ENCODE measurements around the gene IL17RB. TPM values are rescaled to one million over a fixed set of nuclear protein-coding genes. Genes with fewer than 3 reads are reported as not detected.

IL17RB gene, protein sequence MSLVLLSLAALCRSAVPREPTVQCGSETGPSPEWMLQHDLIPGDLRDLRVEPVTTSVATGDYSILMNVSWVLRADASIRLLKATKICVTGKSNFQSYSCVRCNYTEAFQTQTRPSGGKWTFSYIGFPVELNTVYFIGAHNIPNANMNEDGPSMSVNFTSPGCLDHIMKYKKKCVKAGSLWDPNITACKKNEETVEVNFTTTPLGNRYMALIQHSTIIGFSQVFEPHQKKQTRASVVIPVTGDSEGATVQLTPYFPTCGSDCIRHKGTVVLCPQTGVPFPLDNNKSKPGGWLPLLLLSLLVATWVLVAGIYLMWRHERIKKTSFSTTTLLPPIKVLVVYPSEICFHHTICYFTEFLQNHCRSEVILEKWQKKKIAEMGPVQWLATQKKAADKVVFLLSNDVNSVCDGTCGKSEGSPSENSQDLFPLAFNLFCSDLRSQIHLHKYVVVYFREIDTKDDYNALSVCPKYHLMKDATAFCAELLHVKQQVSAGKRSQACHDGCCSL
- not detected in 2 replicates for total RNA-seq (2014; rRNA removed; shearing (Covaris generic))

DNA sequence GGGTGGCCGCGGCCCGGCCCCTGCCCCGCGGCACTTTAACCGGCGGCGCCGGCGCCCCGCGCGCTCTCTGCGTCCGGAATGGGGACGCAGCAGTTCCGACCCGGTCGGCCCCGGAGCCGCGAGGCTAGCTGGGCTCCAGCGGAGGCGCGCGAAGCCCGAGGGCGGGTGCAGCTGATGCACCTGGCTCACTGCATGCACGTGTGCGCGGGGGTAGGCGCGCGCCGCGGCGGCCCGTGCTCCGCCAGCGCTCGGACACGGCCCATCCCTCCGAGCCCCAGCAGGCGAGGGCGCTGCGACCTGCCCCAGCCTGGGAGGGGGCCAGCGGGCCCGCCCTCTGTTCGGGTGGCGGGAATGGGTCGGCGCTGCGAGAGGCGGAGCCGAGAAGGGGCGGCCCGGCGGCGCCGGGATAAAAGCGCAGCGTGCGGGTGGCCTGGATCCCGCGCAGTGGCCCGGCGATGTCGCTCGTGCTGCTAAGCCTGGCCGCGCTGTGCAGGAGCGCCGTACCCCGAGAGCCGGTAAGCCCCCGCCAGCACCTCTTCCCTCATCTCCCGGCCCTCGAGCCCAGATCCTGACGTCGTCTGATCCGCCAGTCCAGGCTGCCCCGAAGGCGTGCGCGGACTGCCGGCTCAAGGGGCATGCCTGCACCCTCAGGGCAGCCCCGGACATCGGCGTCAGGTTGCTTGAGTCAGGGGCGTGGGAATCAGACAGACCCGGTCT is at the start of gene IL17RB, which contains the start of gene CHDH:
IL17RB (plus strand) TSS at position 435 of the 717 bp plus-strand sequence; CDS start at position 456, 21 bp downstream.
CHDH (minus strand) TSS at position 286 of the 717 bp plus-strand sequence. CDS start 22,411 bp downstream, outside the sequence.
- no peak for DNase-seq
- Histone ChIP-seq H3K27ac (no peak within 1 kb of the TSS), H3K4me3 (no peak within 1 kb of the TSS), H3K36me3 (no peaks in the 10 kb centered on the region), H3K27me3 (no peaks in the 10 kb centered on the region), H3K9me3 (replicated peaks) (no peaks in the 10 kb centered on the region), H3K4me1 (no peaks in the 10 kb centered on the region)

GRCh38 chr3:53798144-53798543 is 48.2 kb upstream of the IL17RB start:
- Histone ChIP-seq H3K36me3 (no peaks in the 10 kb centered on the region), H3K4me3 (no peak overlapping the region), H3K4me1 (no peaks in the 10 kb centered on the region), H3K9me3 (replicated peaks) (no peaks in the 10 kb centered on the region), H3K27me3 (no peaks in the 10 kb centered on the region; the same call in 1 of the 2 replicates), H3K27ac (no peak overlapping the region)
- DNase-seq: no peak

DNA sequence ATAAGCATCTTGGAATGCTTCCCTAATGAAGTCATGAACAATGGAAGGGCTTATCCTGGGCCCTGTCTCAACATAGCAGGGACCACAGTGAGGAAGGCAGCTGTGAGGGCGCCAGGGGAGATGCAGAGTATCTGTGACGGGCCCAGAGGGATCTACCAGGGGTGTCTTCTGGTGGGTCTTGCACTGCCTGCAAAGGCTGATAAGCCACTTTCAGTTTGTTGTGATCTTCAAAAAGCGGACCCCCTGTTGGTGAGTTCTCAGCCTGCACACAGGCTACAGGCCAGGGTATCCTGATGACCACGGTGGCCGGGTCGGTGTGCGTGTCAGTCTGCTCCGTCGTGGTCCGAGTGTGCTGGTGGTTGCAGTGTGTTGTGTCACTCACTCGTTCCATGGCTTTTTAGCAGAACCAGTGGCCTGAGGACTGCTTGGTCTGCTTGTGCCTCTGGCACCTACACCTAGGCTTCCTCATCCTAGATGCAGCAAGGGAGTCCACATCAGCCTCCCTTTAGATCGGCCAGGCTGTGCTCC is 47.0 kb upstream of the IL17RB start:
- DNase-seq: no peak
- H3K36me3 ChIP-seq: no peaks in the 10 kb centered on the region
- no peaks in the 10 kb centered on the region for H3K4me1 ChIP-seq
- H3K27ac ChIP-seq: no peak overlapping the region
- H3K27me3 ChIP-seq: peaks cover 5% of the 10 kb centered on the region; the same call in 1 of the 2 replicates
- H3K4me3 ChIP-seq: no peak overlapping the region
- H3K9me3 ChIP-seq (replicated peaks): no peaks in the 10 kb centered on the region

- H3K4me1 ChIP-seq: no peaks in the 10 kb centered on the region
Measured at GRCh38 chr3:53800041-53800906, 46.1 kb upstream of the IL17RB start.

DNA sequence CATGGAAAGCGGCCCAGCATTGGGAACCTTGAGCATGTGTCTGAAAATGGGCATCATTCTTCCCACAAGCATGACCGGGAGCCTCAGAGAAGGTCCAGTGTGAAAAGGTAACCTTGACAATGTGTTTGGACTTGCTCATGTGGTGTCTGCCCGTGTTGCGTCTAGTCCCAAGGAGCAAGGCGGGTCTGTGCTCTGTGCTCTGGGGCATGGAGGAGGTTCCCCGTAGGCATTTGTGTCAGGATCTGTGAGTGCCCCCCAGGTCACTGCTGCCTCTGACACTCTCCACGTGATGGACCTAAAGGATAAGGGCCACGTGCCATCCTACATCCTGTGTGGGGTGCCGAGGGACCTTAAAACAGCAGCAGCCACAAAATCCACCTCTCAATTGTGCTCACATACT is 45.0 kb upstream of the IL17RB start:
- Histone ChIP-seq H3K27ac (no peak overlapping the region), H3K4me1 (no peaks in the 10 kb centered on the region), H3K4me3 (no peak overlapping the region), H3K9me3 (replicated peaks) (no peaks in the 10 kb centered on the region), H3K36me3 (no peaks in the 10 kb centered on the region), H3K27me3 (peaks cover 5% of the 10 kb centered on the region; the same call in 1 of the 2 replicates)
- no peak for DNase-seq

More at GRCh38 chr3:53800041-53800906, 46.1 kb upstream of the IL17RB start:
- H3K9me3 ChIP-seq (replicated peaks): no peaks in the 10 kb centered on the region
- H3K4me3 ChIP-seq: no peak overlapping the region
- no peaks in the 10 kb centered on the region for H3K36me3 ChIP-seq
- DNase-seq: no peak
- no peak overlapping the region for H3K27ac ChIP-seq
- peaks cover 5% of the 10 kb centered on the region; the same call in 1 of the 2 replicates for H3K27me3 ChIP-seq

- no peak overlapping the region for H3K4me3 ChIP-seq
- peaks cover 10% of the 10 kb centered on the region; the same call in 1 of the 2 replicates for H3K27me3 ChIP-seq
- H3K4me1 ChIP-seq: no peaks in the 10 kb centered on the region
- no peaks in the 10 kb centered on the region for H3K9me3 ChIP-seq (replicated peaks)
- no peak overlapping the region for H3K27ac ChIP-seq
- no peaks in the 10 kb centered on the region for H3K36me3 ChIP-seq
- no peak for DNase-seq
Measured at GRCh38 chr3:53802256-53802880, 44.0 kb upstream of the IL17RB start.

- H3K36me3 ChIP-seq: no peaks in the 10 kb centered on the region
- no peaks in the 10 kb centered on the region for H3K9me3 ChIP-seq (replicated peaks)
- H3K4me1 ChIP-seq: no peaks in the 10 kb centered on the region
- H3K27me3 ChIP-seq: peaks cover 10% of the 10 kb centered on the region; the same call in 1 of the 2 replicates
- no peak overlapping the region for H3K4me3 ChIP-seq
- H3K27ac ChIP-seq: no peak overlapping the region
- no peak for DNase-seq
Measured at GRCh38 chr3:53803124-53803815, 43.1 kb upstream of the IL17RB start.

GRCh38 chr3:53803816-53804695 is 42.3 kb upstream of the IL17RB start:
- no peaks in the 10 kb centered on the region for H3K4me1 ChIP-seq
- no peaks in the 10 kb centered on the region for H3K36me3 ChIP-seq
- H3K4me3 ChIP-seq: no peak overlapping the region
- no peaks in the 10 kb centered on the region for H3K9me3 ChIP-seq (replicated peaks)
- H3K27me3 ChIP-seq: peaks cover 10% of the 10 kb centered on the region; the same call in 1 of the 2 replicates
- no peak overlapping the region for H3K27ac ChIP-seq
- DNase-seq: no peak

DNA sequence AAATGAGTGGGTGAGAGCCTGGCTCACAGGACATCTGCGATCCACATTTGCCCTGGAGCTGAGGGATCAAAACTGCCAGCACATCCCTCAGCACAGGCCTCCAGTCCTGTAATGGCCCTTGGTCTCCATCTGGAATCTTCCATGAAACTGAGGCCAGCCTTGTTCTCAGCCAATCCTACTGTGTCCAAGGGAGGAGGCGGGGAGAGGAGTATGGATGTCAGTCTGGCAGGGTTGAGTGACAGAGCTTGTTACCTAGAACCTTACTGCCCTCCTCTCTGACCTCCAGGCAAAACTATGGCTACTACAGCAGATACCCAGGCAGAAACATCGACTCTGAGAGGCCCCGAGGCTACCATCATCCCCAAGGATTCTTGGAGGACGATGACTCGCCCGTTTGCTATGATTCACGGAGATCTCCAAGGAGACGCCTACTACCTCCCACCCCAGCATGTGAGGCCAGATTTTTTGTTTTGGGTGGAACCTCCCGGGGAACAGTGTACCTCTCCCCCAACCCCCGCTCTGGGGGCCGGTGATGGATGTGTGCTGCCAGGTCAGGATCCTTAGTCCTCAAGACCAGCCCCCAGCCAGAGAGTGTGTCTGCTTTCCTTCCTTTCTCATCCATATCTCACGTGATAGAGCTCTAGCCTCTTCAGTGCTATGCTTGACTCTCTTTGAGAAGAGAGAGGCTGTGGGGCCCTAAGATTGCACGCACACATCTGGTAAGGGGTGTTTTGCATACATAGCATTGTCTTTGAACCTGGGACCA is 41.5 kb upstream of the IL17RB start:
- DNase-seq: no peak
- H3K27ac ChIP-seq: no peak overlapping the region
- H3K9me3 ChIP-seq (replicated peaks): no peaks in the 10 kb centered on the region
- peaks cover 10% of the 10 kb centered on the region; the same call in 1 of the 2 replicates for H3K27me3 ChIP-seq
- no peaks in the 10 kb centered on the region for H3K4me1 ChIP-seq
- no peaks in the 10 kb centered on the region for H3K36me3 ChIP-seq
- no peak overlapping the region for H3K4me3 ChIP-seq

DNA sequence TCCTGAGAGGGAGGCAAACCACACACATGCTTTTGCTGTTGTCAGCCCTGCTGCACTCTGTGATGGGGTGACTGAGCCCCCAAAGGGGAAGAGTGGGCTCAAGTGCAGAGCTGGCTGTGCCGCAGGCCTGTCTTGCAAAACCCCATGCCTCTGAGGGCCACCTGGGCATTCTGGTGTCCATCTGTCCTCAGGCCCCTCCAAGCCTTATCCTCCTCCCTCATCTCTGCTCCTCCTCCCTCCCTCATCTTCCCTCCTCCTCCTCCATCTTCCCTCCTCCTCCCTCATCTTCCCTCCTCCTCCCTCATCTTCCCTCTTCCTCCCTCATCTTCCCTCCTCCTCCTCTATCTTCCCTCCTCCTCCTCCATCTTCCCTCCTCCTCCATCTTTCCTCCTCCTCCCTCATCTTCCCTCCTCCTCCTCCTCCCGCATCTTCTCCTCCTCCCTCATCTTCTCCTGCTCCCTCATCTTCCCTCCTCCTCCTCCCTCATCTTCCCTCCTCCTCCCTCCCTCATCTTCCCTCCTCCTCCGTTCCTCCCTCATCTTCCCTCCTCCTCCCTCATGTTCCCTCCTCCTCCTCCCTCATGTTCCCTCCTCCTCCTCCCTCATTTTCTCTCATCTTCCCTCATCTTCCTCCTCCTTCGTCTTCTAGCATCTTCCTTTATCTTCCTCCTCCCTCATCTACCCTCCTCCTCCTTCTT is 40.8 kb upstream of the IL17RB start:
- no peaks in the 10 kb centered on the region for H3K4me1 ChIP-seq
- no peak overlapping the region for H3K4me3 ChIP-seq
- DNase-seq: no peak
- H3K27me3 ChIP-seq: peaks cover 10% of the 10 kb centered on the region; the same call in 1 of the 2 replicates
- no peaks in the 10 kb centered on the region for H3K9me3 ChIP-seq (replicated peaks)
- H3K36me3 ChIP-seq: no peaks in the 10 kb centered on the region
- no peak overlapping the region for H3K27ac ChIP-seq
